HG03045 (cell line): Measurements from ENCODE around the gene XYLT1.

Source experiments
- ATAC-seq: cut with Tn5 transposase; IDR thresholded peaks from one replicate; pipeline ENCODE4 v1.9.1; 2021; ENCODE audit warnings: mild to moderate bottlenecking, moderate library complexity; ENCODE audit not compliant: unreplicated experiment

Gene XYLT1

GRCh38 chr16:17461951-17462729, 8.6 kb downstream of the XYLT1 start:
- ATAC-seq: no peak

- ATAC-seq: no peak
Measured at GRCh38 chr16:17460890-17461289, 9.9 kb downstream of the XYLT1 start.

- ATAC-seq: peak; percentile 55
Measured at GRCh38 chr16:17459903-17460521, 10.7 kb downstream of the XYLT1 start.

GRCh38 chr16:17457997-17458396, 12.8 kb downstream of the XYLT1 start:
- no peak for ATAC-seq

GRCh38 chr16:17457513-17457912, 13.2 kb downstream of the XYLT1 start:
- ATAC-seq: no peak

GRCh38 chr16:17454162-17454730, 16.5 kb downstream of the XYLT1 start:
- ATAC-seq: no peak

GRCh38 chr16:17453364-17454038, 17.3 kb downstream of the XYLT1 start:
- ATAC-seq: no peak

- no peak for ATAC-seq
Measured at GRCh38 chr16:17452922-17453321, 17.8 kb downstream of the XYLT1 start.

- no peak for ATAC-seq
Measured at GRCh38 chr16:17451843-17452242, 18.9 kb downstream of the XYLT1 start.

- ATAC-seq: no peak
Measured at GRCh38 chr16:17450291-17450690, 20.5 kb downstream of the XYLT1 start.

- no peak for ATAC-seq
Measured at GRCh38 chr16:17448640-17449638, 21.8 kb downstream of the XYLT1 start.

- no peak for ATAC-seq
Measured at GRCh38 chr16:17447101-17447569, 23.6 kb downstream of the XYLT1 start.

GRCh38 chr16:17446661-17447060, 24.1 kb downstream of the XYLT1 start:
- ATAC-seq: no peak

- ATAC-seq: no peak
Measured at GRCh38 chr16:17445421-17445820, 25.3 kb downstream of the XYLT1 start.

GRCh38 chr16:17444658-17445057, 26.1 kb downstream of the XYLT1 start:
- no peak for ATAC-seq

GRCh38 chr16:17440131-17440530, 30.6 kb downstream of the XYLT1 start:
- no peak for ATAC-seq

- ATAC-seq: no peak
Measured at GRCh38 chr16:17439580-17439979, 31.2 kb downstream of the XYLT1 start.

GRCh38 chr16:17437981-17438380, 32.8 kb downstream of the XYLT1 start:
- no peak for ATAC-seq

GRCh38 chr16:17437127-17437720, 33.5 kb downstream of the XYLT1 start:
- no peak for ATAC-seq

- no peak for ATAC-seq
Measured at GRCh38 chr16:17435318-17435717, 35.4 kb downstream of the XYLT1 start.
